Measurements from ENCODE around the gene RFX8. TPM values are rescaled to one million over a fixed set of nuclear protein-coding genes. Genes with fewer than 3 reads are reported as not detected.
"Not testable (repeated sequence)": the region's sequence is repeated elsewhere in the genome, so short reads cannot be mapped to it uniquely, and the experiment has no call there.

The RFX8 gene
- total and polyA plus RNA-seq, 11 donors = 0.12 to 2.0 (median 0.34) TPM; not detected in 5

GRCh38 chr2:101461381-101461780 is 13.5 kb downstream of the RFX8 start:
- intact Hi-C loops (cut with DNase I) = no loop called here
- 85 to 97% (median 90%) methylated on average over 2 of the region's 2 CpGs for WGBS, 4 donors
- H3K36me3 ChIP-seq = no peaks in the 10 kb centered on the region
- H3K9me3 ChIP-seq = no peaks in the 10 kb centered on the region
- ATAC-seq (no peak), DNase-seq (no peak)
- H3K27ac ChIP-seq = no peak overlapping the region
- H3K4me3 ChIP-seq = no peak overlapping the region
- TF ChIP-seq POLR2A (IDR thresholded peaks at IDR 0.05) (no peak), CTCF (IDR thresholded peaks at IDR 0.05) (no peak)
- peaks cover 0 to 47% (median 0%) of the 10 kb centered on the region in 9 donors for H3K27me3 ChIP-seq
- H3K4me1 ChIP-seq = peaks cover 0 to 30% (median 17%) of the 10 kb centered on the region in 12 donors

GRCh38 chr2:101454408-101454807 is 20.5 kb downstream of the RFX8 start:
- peaks cover 0 to 13% (median 0%) of the 10 kb centered on the region in 9 donors for H3K27me3 ChIP-seq
- ATAC-seq; H3K4me3 ChIP-seq; intact Hi-C loops (cut with DNase I); H3K9me3 ChIP-seq; DNase-seq; H3K27ac ChIP-seq; H3K36me3 ChIP-seq; H3K4me1 ChIP-seq: not testable (repeated sequence)
- WGBS, 4 donors = 50 to 70% (median 64%) methylated on average over 3 of the region's 3 CpGs

GRCh38 chr2:101450965-101451364 is 23.9 kb downstream of the RFX8 start:
- Histone ChIP-seq H3K4me3 (no peak overlapping the region), H3K9me3 (peaks cover 0 to 5% (median 0%) of the 10 kb centered on the region in 12 donors), H3K36me3 (no peaks in the 10 kb centered on the region), H3K27me3 (peaks cover 0 to 17% (median 0%) of the 10 kb centered on the region in 9 donors), H3K4me1 (no peaks in the 10 kb centered on the region), H3K27ac (no peak overlapping the region)
- intact Hi-C loops (cut with DNase I) = no loop called here
- ATAC-seq (no peak), DNase-seq (no peak)
- TF ChIP-seq POLR2A (IDR thresholded peaks at IDR 0.05) (no peak), CTCF (IDR thresholded peaks at IDR 0.05) (no peak)
- WGBS, 4 donors = 77 to 80% (median 77%) methylated on average over 6 of the region's 6 CpGs

- H3K4me3 ChIP-seq = no peak overlapping the region
- peaks cover 0 to 3% (median 0%) of the 10 kb centered on the region in 12 donors for H3K4me1 ChIP-seq
- peaks cover 0 to 27% (median 0%) of the 10 kb centered on the region in 9 donors for H3K27me3 ChIP-seq
- no peak for TF ChIP-seq CTCF (IDR thresholded peaks at IDR 0.05)
- peaks cover 0 to 11% (median 0%) of the 10 kb centered on the region in 12 donors for H3K9me3 ChIP-seq
- DNase-seq (no peak), ATAC-seq (no peak)
- H3K36me3 ChIP-seq = no peaks in the 10 kb centered on the region
- no peak overlapping the region for H3K27ac ChIP-seq
- WGBS, 4 donors = 85 to 94% (median 89%) methylated on average over 4 of the region's 4 CpGs
- intact Hi-C loops (cut with DNase I) = no loop called here
Observed at GRCh38 chr2:101446869-101447268, 28.0 kb downstream of the RFX8 start.

GRCh38 chr2:101442667-101443061 is 32.2 kb downstream of the RFX8 start:
- no peaks in the 10 kb centered on the region for H3K36me3 ChIP-seq
- no peak for ATAC-seq
- H3K4me3 ChIP-seq = no peak overlapping the region
- H3K27ac ChIP-seq = no peak overlapping the region
- no peak for DNase-seq
- peaks cover 0 to 13% (median 7%) of the 10 kb centered on the region in 12 donors for H3K4me1 ChIP-seq
- peaks cover 0 to 11% (median 0%) of the 10 kb centered on the region in 12 donors for H3K9me3 ChIP-seq
- H3K27me3 ChIP-seq = peaks cover 0 to 12% (median 0%) of the 10 kb centered on the region in 9 donors
- intact Hi-C loops (cut with DNase I) = no loop called here
- WGBS, 4 donors = 93 to 98% (median 96%) methylated on average over 3 of the region's 3 CpGs
- TF ChIP-seq CTCF (IDR thresholded peaks at IDR 0.05) = no peak
- TF ChIP-seq POLR2A (IDR thresholded peaks at IDR 0.05) = no peak
